Sigmoid colon (tissue), 7 donors: ENCODE measurements around the gene SAAL1. TPM values are rescaled to one million over a fixed set of nuclear protein-coding genes. Genes with fewer than 3 reads are reported as not detected.
A peak's percentile ranks its signal among the peaks of the same experiment; 100 is the strongest.

Source experiments
- DNase-seq: peaks from one replicate; pipeline ENCODE4 v3.0.0-alpha.2; 2019
- H3K27ac ChIP-seq, 4 donors: fragments of 200-600 bp; sonication (generic); one replicate each; pipeline ENCODE4 v1.5.1; 2016 to 2019; ENCODE audit warnings: mild to moderate bottlenecking in 1 of 4
- H3K27me3 ChIP-seq, 3 donors: fragments of 200-600 bp; sonication (generic); one replicate each; pipeline ENCODE4 v1.5.1; 2019; ENCODE audit warnings: mild to moderate bottlenecking in 1 of 3
- H3K36me3 ChIP-seq, 4 donors: fragments of 200-600 bp; sonication (generic); one replicate each; pipeline ENCODE4 v1.5.1; 2016 to 2019
- H3K4me1 ChIP-seq, 4 donors: fragments of 200-600 bp; sonication (generic); one replicate each; pipeline ENCODE4 v1.5.1; 2017 to 2019
- H3K4me3 ChIP-seq, 4 donors: fragments of 200-600 bp; sonication (generic); one replicate each; pipeline ENCODE4 v1.5.1; 2017 to 2019; ENCODE audit warnings: mild to moderate bottlenecking in 2 of 4, moderate library complexity in 1 of 4
- H3K9me3 ChIP-seq, 4 donors: fragments of 200-600 bp in 3 of 4; sonication (generic) in 3 of 4; one replicate each; pipeline versions ENCODE4 v1.5.1 to v1.6.1; 2013 to 2019
- CTCF ChIP-seq, 4 experiments: fragments of 450-650 bp in 3 of 4; fragments of 200-600 bp in 1 of 4; IDR thresholded peaks; one replicate each; pipeline ENCODE4 v1.5.1; 2016 to 2019; ENCODE audit warnings: antibody characterized with exemption in 4 of 4, mild to moderate bottlenecking in 3 of 4, moderate library complexity in 2 of 4
- EP300 ChIP-seq, 4 donors: sonication (generic); formaldehyde crosslinking; IDR thresholded peaks; one replicate each; pipeline ENCODE4 v1.6.1; 2017; ENCODE audit warnings: antibody characterized with exemption in 4 of 4
- POLR2A ChIP-seq, 2 donors: fragments of 450-650 bp; IDR thresholded peaks; one replicate each; pipeline ENCODE4 v1.6.1; 2016; ENCODE audit warnings: antibody characterized with exemption in 2 of 2, mild to moderate bottlenecking in 2 of 2, moderate library complexity in 2 of 2
- POLR2AphosphoS5 ChIP-seq, 4 donors: sonication (generic); formaldehyde crosslinking; IDR thresholded peaks; one replicate each; pipeline ENCODE4 v1.6.1; 2017; ENCODE audit warnings: antibody characterized with exemption in 4 of 4
- WGBS, 2 donors: extraction: QIAGEN DNeasy Blood & Tissue Kit; methylation state at CpG; one replicate each; pipeline ENCODE4 v1.1.7; 2013; 5-methylcytosine and 5-hydroxymethylcytosine counted together
- intact Hi-C: fragments of 100-400 bp; cut with DNase I; formaldehyde crosslinking; loops from one replicate; pipeline ENCODE4 v1.15.1; 2023
- polyA plus RNA-seq, 3 donors: library from polyadenylated mRNA; stranded (reverse); fragments of 200-250 nt; gene quantifications; one replicate each; pipeline ENCODE4 v1.2.3, GENCODE V29; 2013
- total RNA-seq, 4 donors: library from RNA; depleted of rRNA; stranded (reverse); fragments of >200 nt; gene quantifications; one replicate each; pipeline ENCODE4 v1.1.0, GENCODE V29; 2016
- donor health status: healthy with polysubstance abuse.
- donor health status: Bipolar disorder and iron deficiency.
- donor health status: healthy.

Gene SAAL1, protein sequence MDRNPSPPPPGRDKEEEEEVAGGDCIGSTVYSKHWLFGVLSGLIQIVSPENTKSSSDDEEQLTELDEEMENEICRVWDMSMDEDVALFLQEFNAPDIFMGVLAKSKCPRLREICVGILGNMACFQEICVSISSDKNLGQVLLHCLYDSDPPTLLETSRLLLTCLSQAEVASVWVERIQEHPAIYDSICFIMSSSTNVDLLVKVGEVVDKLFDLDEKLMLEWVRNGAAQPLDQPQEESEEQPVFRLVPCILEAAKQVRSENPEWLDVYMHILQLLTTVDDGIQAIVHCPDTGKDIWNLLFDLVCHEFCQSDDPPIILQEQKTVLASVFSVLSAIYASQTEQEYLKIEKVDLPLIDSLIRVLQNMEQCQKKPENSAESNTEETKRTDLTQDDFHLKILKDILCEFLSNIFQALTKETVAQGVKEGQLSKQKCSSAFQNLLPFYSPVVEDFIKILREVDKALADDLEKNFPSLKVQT
- total RNA-seq = 10 to 100 TPM in 2 of 4 donors, 1 to 10 TPM in 2; 8.7 to 14.4 (median 11.0) TPM
- 10 to 100 TPM in 2 of 3 donors, 1 to 10 TPM in 1; 7.2 to 12.7 (median 11.5) TPM for polyA plus RNA-seq

DNA sequence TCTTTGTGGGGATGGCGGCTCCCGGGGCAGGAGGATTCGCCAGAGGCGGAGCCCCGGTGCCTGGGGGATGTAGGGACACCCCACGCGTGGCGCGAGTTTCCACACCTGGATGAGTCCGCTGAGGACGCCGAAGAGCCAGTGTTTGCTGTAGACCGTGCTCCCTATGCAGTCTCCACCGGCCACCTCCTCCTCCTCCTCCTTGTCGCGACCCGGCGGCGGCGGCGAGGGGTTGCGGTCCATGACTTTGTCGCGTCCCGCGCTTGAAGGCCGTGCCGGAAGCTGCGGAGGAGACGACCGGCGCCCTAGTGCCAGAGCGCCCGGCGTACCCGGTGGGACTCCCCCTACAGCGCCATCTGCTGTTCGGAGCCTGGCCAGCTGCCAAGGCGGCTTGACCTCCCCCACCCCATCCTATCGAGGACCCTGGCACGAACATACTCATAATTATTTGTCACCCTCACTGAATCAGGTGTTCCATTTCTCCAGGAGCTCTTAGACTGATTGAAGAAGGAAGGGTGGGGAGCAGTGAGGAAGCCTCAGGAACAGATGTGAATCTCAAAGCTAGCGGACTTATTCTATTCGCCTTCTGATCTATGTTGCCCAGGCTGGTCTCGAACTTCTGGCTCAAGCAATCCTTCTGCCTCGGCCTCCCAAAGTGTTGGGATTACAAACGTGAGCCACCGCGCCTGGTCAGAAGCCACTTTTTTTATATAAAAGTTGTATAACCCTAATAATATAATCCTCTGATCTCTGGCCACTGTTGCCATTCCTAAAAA is at the start of gene SAAL1:
SAAL1 (minus strand) TSS at position 281 of the 773 bp plus-strand sequence; CDS start at position 240, 41 bp downstream.
- 4 to 6% methylated on average over 48 of the region's 48 CpGs for WGBS, 2 donors
- peak within 1 kb of the TSS; percentile 55 to 75 (median 72) for H3K27ac ChIP-seq
- intact Hi-C loops = loop anchor here (2.0 to 10.0 kb wide), 2 partner anchors 93 to 219 kb away; partner anchors contain the start of genes GTF2H1, HPS5 and SERGEF
- DNase-seq = peak; percentile 89
- peaks cover 0 to 22% (median 12%) of the 10 kb centered on the region in 4 donors for H3K4me1 ChIP-seq
- TF ChIP-seq POLR2A (IDR thresholded peaks at IDR 0.05) (peak; percentile 37 to 43), EP300 (IDR thresholded peaks at IDR 0.05) (no peak), CTCF (IDR thresholded peaks at IDR 0.05) (peak; percentile 18 to 41 (median 37)), POLR2AphosphoS5 (IDR thresholded peaks at IDR 0.05) (peak; percentile 61 to 88 (median 80))
- H3K36me3 ChIP-seq = peaks cover 0 to 28% (median 4%) of the 10 kb centered on the region in 4 donors
- H3K27me3 ChIP-seq = no peaks in the 10 kb centered on the region
- H3K4me3 ChIP-seq = peak within 1 kb of the TSS; percentile 73 to 85 (median 82)
- H3K9me3 ChIP-seq = no peaks in the 10 kb centered on the region

DNA sequence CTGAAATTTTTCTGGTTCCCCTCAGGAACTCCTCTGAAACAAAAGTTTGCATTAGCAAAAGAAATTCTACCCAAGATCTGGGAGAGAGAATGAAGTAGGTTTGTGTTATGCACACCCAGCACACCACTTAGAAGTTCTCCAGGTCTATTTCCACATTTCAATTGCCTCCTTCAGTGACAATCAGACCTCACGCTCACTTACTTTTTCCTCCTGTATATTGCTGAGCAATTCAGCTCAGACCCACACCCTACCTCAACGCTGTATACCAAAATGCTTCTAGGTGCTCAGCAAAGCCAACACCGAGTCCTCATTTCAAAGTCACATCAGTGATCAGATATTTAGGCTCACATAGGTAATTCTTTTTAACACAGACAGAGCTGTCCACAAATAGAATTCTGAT is 45.7 kb upstream of the SAAL1 start:
- no peaks in the 10 kb centered on the region for H3K4me1 ChIP-seq
- no peaks in the 10 kb centered on the region for H3K9me3 ChIP-seq
- no peak for DNase-seq
- H3K36me3 ChIP-seq = no peaks in the 10 kb centered on the region
- no peak overlapping the region for H3K4me3 ChIP-seq
- no peaks in the 10 kb centered on the region for H3K27me3 ChIP-seq
- intact Hi-C loops = no loop called here
- TF ChIP-seq POLR2A (IDR thresholded peaks at IDR 0.05) (no peak), POLR2AphosphoS5 (IDR thresholded peaks at IDR 0.05) (no peak), EP300 (IDR thresholded peaks at IDR 0.05) (no peak), CTCF (IDR thresholded peaks at IDR 0.05) (no peak)
- WGBS, 2 donors = 84 to 85% methylated on average over 3 of the region's 3 CpGs
- H3K27ac ChIP-seq = no peak overlapping the region

GRCh38 chr11:18145837-18146236 is 40.0 kb upstream of the SAAL1 start:
- H3K4me3 ChIP-seq = no peak overlapping the region
- no peak for TF ChIP-seq CTCF (IDR thresholded peaks at IDR 0.05)
- TF ChIP-seq POLR2A (IDR thresholded peaks at IDR 0.05) = no peak
- TF ChIP-seq POLR2AphosphoS5 (IDR thresholded peaks at IDR 0.05) = no peak
- TF ChIP-seq EP300 (IDR thresholded peaks at IDR 0.05) = no peak
- no peaks in the 10 kb centered on the region for H3K4me1 ChIP-seq
- no peak for DNase-seq
- no peaks in the 10 kb centered on the region for H3K27me3 ChIP-seq
- H3K9me3 ChIP-seq = no peaks in the 10 kb centered on the region
- WGBS, 2 donors = 50 to 54% methylated on average over 3 of the region's 3 CpGs
- no peaks in the 10 kb centered on the region for H3K36me3 ChIP-seq
- H3K27ac ChIP-seq = no peak overlapping the region
- intact Hi-C loops = no loop called here

DNA sequence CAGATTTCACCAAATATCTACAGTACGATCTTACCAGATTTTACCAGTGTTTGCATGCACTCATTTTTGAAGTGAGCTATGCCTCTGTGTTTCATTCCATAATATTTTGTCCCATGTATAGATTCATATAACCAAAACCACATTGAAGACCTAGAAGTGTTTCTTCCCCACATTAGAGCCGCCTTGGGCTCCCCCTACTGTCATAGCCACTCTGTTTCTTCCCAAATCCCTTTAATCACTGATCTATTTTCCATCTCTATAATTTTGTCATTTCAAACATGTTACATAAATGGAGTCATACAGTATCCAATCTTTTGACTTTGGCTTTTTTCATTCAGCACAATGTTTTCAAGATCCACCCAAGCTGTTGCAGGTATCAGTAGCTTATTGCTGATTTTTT is 39.1 kb upstream of the SAAL1 start:
- no peaks in the 10 kb centered on the region for H3K4me1 ChIP-seq
- no peaks in the 10 kb centered on the region for H3K27me3 ChIP-seq
- H3K9me3 ChIP-seq = no peaks in the 10 kb centered on the region
- intact Hi-C loops = no loop called here
- no peaks in the 10 kb centered on the region for H3K36me3 ChIP-seq
- TF ChIP-seq EP300 (IDR thresholded peaks at IDR 0.05) = no peak
- no peak for TF ChIP-seq POLR2AphosphoS5 (IDR thresholded peaks at IDR 0.05)
- no peak for TF ChIP-seq CTCF (IDR thresholded peaks at IDR 0.05)
- no peak for TF ChIP-seq POLR2A (IDR thresholded peaks at IDR 0.05)
- no peak for DNase-seq
- no peak overlapping the region for H3K27ac ChIP-seq
- no peak overlapping the region for H3K4me3 ChIP-seq
- 63 to 72% methylated on average over 2 of the region's 2 CpGs for WGBS, 2 donors
